HUES48 (cell line): Measurements from ENCODE around the gene PRTFDC1.

ENCODE experiments used
- H3K27ac ChIP-seq: one replicate; pipeline ENCODE4 v1.7.0; 2013; ENCODE audit warnings: low read depth, low read length, inconsistent platforms
- H3K27me3 ChIP-seq: 2 replicates; pipeline ENCODE4 v1.6.1; 2013; ENCODE audit warnings: mild to moderate bottlenecking, low read length; ENCODE audit not compliant: control insufficient read depth, insufficient read depth
- H3K36me3 ChIP-seq: 2 replicates; pipeline ENCODE4 v1.6.1; 2013; ENCODE audit warnings: low read length; ENCODE audit not compliant: control insufficient read depth, insufficient read depth
- H3K4me1 ChIP-seq: 2 replicates; pipeline ENCODE4 v1.6.1; 2013; ENCODE audit warnings: mild to moderate bottlenecking, low read length; ENCODE audit not compliant: control insufficient read depth, insufficient read depth
- H3K4me3 ChIP-seq: 2 replicates; pipeline ENCODE4 v1.5.1; 2013; ENCODE audit warnings: mild to moderate bottlenecking, low read depth, low read length
- H3K9ac ChIP-seq: 2 replicates; pipeline ENCODE4 v1.6.1; 2013; ENCODE audit warnings: mild to moderate bottlenecking, low read depth, low read length, moderate library complexity
- H3K9me3 ChIP-seq: 2 replicates; pipeline ENCODE4 v1.6.1; 2013; ENCODE audit warnings: low read length; ENCODE audit not compliant: control insufficient read depth, insufficient read depth

PRTFDC1 gene

DNA sequence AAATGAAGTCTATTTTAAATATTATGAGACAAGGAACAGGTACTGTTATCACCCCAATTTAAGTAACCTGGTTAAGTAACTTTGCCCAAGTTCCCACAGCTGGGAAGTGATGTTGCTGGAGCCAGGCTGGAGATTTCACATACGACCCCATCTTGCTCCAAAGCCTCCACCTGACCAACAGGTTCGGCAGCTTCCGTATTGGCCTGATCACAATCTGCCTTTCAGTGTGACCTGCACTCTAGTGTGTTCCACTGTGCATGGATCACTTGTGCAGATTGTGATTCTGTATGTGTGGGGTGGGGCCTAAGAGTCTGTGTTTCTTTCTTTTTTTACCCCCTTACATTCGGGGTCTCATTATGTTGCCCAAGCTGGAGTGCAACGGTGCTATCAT is 66.1 kb downstream of the PRTFDC1 start:
- peaks cover 15% of the 10 kb centered on the region for H3K4me1 ChIP-seq
- no peaks in the 10 kb centered on the region for H3K27me3 ChIP-seq
- no peak overlapping the region for H3K4me3 ChIP-seq
- no peak overlapping the region for H3K9ac ChIP-seq
- no peaks in the 10 kb centered on the region for H3K9me3 ChIP-seq
- H3K36me3 ChIP-seq, result no peaks in the 10 kb centered on the region
- no peak overlapping the region for H3K27ac ChIP-seq

DNA sequence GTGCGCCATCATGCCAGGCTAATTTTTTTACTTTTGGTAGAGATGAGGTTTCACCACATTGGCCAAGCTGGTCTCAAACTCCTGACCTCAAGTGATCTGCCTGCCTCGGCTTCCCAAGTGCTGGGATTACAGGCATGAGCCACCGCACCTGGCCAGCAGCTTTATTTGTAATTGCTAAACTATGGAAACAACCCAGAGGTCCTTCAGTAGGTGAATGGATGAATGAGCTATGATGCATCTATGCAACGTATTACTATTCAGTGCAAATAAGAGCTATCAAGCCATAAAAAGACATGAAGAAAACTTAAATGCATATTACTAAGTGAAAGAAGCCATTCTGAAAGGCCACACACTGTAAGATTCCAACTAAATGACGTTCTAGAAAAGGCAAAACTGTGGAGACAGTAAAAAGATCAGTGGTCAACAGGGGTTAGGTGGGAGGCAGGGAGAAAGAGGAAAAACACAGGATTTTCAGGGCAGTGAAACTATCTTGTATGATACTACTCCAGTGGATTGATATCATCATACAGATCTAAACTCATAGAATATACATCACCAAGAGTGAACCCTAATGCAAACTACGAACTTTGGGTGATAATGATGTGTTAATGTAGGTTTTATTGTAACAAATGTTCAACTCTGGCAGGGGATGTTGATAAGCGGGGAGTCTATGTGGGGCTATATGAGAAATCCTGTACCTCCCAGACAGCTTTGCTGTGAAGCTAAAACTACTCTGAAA is 66.7 kb downstream of the PRTFDC1 start:
- H3K36me3 ChIP-seq, result no peaks in the 10 kb centered on the region
- H3K9ac ChIP-seq, result no peak overlapping the region
- no peak overlapping the region for H3K27ac ChIP-seq
- H3K4me1 ChIP-seq, result peaks cover 15% of the 10 kb centered on the region
- no peaks in the 10 kb centered on the region for H3K27me3 ChIP-seq
- H3K9me3 ChIP-seq, result no peaks in the 10 kb centered on the region
- H3K4me3 ChIP-seq, result no peak overlapping the region

DNA sequence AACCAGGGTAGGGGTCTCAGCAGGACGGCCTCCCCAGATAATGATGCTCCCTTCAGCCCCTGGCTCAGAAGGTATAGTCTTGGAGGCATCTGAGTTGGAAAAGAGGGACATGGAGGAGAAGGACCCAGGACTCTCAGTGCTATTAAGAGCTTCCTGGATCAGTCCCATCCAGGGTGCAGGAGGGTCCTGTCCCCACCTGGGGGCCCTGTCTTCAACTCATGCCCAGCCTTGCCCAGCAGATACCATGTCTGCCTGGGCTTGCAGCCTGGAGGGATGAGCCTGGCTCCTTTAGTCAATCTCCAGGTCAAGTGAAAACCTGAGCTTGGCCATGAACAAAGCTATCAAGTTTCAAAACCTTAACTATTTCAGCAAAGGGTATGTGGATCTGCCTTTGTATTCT is 67.6 kb downstream of the PRTFDC1 start:
- no peak overlapping the region for H3K9ac ChIP-seq
- no peak overlapping the region for H3K27ac ChIP-seq
- no peaks in the 10 kb centered on the region for H3K9me3 ChIP-seq
- H3K4me1 ChIP-seq, result peaks cover 15% of the 10 kb centered on the region
- no peak overlapping the region for H3K4me3 ChIP-seq
- H3K27me3 ChIP-seq, result no peaks in the 10 kb centered on the region
- H3K36me3 ChIP-seq, result no peaks in the 10 kb centered on the region

DNA sequence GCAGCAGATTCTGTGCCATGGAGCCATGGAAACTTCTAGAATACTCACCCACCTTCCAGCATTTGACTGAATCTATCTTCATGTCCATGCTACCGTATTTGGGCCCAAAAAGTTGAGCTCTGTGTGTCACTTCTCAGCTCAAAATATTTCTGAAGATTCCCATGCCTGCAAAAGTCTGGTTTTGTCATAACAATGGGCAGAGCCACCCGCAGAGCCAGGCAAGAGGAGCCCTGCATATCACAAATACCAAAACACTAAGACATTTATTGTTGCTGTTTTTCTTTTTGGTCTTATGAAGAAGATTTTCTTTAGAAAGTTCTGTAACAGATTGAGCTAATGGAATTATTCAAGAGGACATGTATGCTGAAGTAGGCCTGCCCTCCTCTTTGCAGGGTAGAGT is 68.1 kb downstream of the PRTFDC1 start:
- no peaks in the 10 kb centered on the region for H3K36me3 ChIP-seq
- H3K4me1 ChIP-seq, result peaks cover 15% of the 10 kb centered on the region
- no peaks in the 10 kb centered on the region for H3K27me3 ChIP-seq
- no peaks in the 10 kb centered on the region for H3K9me3 ChIP-seq
- H3K4me3 ChIP-seq, result no peak overlapping the region
- no peak overlapping the region for H3K27ac ChIP-seq
- no peak overlapping the region for H3K9ac ChIP-seq

DNA sequence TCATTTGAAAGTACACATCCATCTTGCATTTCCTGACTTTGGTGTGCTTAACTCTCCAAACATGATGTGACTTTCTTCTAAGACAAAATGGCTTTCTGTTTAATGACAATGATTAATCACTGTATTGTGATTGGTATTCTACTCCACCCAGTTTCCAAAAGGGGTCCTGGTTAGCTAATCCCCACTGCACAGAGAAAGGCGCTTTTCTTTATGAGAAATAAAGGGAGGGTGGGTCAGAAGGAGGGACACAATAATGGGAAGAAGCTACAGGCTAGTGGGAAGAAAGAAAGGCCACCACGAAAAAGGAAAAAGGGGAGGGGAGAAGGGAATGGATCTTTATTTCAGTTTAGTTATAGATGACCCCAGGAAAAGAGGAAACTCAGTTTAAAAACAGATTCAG is 69.2 kb downstream of the PRTFDC1 start:
- H3K36me3 ChIP-seq, result no peaks in the 10 kb centered on the region
- no peak overlapping the region for H3K4me3 ChIP-seq
- H3K9me3 ChIP-seq, result no peaks in the 10 kb centered on the region
- H3K27ac ChIP-seq, result no peak overlapping the region
- H3K9ac ChIP-seq, result no peak overlapping the region
- H3K4me1 ChIP-seq, result peaks cover 21% of the 10 kb centered on the region
- H3K27me3 ChIP-seq, result no peaks in the 10 kb centered on the region

DNA sequence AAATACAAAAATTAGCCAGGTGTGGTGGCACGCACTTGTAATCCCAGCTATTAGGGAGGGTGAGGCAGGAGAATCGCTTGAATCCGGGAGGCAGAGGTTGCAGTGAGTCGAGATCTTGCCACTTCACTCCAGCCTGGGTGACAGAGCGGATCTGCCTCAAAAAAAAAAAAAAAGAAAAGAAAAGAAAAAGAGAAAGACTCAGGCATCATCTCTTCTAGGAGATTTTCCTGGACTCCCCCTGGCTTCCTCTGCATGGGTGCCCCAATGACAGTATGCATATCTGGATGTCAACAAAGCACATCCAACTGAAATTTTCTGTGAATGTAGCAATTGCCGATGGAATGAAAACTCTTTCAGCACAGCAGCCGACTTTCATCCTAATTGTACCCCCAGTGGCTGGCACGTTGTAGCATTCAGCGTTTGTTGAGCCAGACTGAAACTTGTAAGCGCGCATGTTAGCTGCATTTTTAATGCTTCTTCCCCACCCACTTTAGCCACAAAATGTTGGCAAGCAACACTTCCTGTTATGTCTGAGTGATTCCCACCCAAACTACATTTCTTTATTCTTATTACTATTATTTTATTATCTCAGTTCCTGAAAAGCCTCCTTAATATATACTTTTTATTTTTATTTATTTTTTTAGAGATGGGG is 70.2 kb downstream of the PRTFDC1 start:
- no peaks in the 10 kb centered on the region for H3K27me3 ChIP-seq
- no peak overlapping the region for H3K4me3 ChIP-seq
- no peaks in the 10 kb centered on the region for H3K36me3 ChIP-seq
- H3K4me1 ChIP-seq, result peaks cover 21% of the 10 kb centered on the region
- H3K9ac ChIP-seq, result no peak overlapping the region
- no peak overlapping the region for H3K27ac ChIP-seq
- no peaks in the 10 kb centered on the region for H3K9me3 ChIP-seq

DNA sequence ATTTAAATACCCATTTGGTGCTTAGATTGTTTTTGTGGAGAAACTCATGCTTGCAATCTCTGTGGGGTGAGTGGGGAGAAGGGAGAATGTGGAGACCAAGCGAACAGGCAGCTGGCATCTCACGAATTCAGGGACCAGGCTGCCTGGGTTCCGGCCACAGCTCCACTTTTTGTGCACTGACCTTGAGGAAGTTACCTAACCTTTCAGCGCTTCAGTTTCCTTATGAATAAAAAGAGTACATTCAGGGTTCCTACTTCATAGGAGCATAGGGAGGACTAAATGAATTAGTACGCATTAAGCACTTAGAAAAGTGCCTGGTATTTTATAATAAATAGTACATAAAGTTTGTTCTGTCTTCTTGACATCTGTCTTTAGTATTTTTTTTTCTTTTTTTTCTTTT is 72.5 kb downstream of the PRTFDC1 start:
- H3K27ac ChIP-seq, result no peak overlapping the region
- peaks cover 18% of the 10 kb centered on the region for H3K4me1 ChIP-seq
- no peaks in the 10 kb centered on the region for H3K36me3 ChIP-seq
- H3K9me3 ChIP-seq, result no peaks in the 10 kb centered on the region
- no peak overlapping the region for H3K4me3 ChIP-seq
- no peak overlapping the region for H3K9ac ChIP-seq
- no peaks in the 10 kb centered on the region for H3K27me3 ChIP-seq

DNA sequence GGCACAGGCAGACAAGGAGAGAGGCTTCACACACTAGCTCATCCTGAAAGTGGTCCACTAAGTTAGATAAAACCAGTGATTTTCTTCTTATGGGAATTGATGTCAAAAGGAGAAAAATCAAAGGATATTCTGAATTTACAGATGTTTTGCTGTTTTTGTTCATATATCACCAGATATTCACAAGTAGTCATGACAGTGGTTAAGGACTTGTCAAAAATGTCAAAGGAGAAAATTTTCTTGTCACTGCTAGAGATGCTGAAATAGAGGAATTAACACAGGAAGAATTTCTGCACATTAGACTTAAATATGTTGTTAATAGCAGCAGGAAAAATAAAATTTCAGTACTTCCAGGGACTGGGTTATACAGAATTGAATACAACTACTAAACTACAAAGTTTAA is 78.3 kb downstream of the PRTFDC1 start:
- no peak overlapping the region for H3K27ac ChIP-seq
- no peaks in the 10 kb centered on the region for H3K27me3 ChIP-seq
- H3K9ac ChIP-seq, result no peak overlapping the region
- no peaks in the 10 kb centered on the region for H3K9me3 ChIP-seq
- H3K4me3 ChIP-seq, result no peak overlapping the region
- 0 out of 2 replicates have a peak, but pooled peaks cover 11% of the 10 kb centered on the region for H3K4me1 ChIP-seq
- H3K36me3 ChIP-seq, result no peaks in the 10 kb centered on the region

DNA sequence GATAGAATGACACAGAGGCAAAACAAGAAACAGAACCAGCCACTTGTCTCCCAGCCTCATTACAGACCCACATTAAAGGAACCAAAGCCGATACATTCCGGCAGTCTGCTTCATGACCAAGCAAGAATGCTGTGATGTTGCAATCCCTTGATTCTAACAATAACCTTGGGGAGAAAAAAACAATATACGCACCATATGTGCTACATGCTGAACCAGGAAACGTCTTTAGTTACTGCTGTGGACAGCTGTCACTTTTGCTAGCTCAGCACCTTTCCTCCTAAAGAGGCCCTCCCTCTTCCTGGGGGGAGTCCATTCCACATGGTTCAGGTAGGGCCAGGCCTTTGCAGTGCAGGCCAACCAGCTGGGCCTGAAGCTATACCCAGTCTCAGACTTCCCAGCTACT is 79.1 kb downstream of the PRTFDC1 start:
- Histone ChIP-seq H3K9me3 (no peaks in the 10 kb centered on the region), H3K36me3 (no peaks in the 10 kb centered on the region), H3K27me3 (no peaks in the 10 kb centered on the region), H3K4me1 (0 out of 2 replicates have a peak, but pooled peaks cover 8% of the 10 kb centered on the region), H3K27ac (peak overlapping the region; percentile 28), H3K4me3 (no peak overlapping the region), H3K9ac (no peak overlapping the region)

DNA sequence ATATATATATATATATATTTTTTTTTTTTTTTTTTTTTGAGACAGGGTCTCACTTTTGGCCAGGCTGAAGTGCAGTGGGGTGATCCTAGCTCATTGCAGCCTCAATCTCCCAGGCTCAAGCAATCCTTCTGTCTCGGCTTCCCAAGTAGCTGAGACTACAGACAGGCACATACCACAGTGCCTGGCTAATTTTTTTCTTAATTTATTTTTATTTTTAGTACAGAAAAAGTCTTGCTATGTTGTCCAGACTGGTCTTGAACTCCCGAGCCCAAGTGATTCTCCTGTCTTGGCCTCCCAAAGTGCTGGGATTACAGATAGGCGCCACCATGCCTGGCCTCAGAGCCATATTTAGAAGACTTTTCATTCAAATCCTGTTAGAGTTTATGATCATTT is 79.6 kb downstream of the PRTFDC1 start:
- Histone ChIP-seq H3K36me3 (no peaks in the 10 kb centered on the region), H3K27me3 (no peaks in the 10 kb centered on the region), H3K27ac (no peak overlapping the region), H3K9ac (no peak overlapping the region), H3K4me1 (0 out of 2 replicates have a peak, but pooled peaks cover 7% of the 10 kb centered on the region), H3K9me3 (no peaks in the 10 kb centered on the region), H3K4me3 (no peak overlapping the region)

DNA sequence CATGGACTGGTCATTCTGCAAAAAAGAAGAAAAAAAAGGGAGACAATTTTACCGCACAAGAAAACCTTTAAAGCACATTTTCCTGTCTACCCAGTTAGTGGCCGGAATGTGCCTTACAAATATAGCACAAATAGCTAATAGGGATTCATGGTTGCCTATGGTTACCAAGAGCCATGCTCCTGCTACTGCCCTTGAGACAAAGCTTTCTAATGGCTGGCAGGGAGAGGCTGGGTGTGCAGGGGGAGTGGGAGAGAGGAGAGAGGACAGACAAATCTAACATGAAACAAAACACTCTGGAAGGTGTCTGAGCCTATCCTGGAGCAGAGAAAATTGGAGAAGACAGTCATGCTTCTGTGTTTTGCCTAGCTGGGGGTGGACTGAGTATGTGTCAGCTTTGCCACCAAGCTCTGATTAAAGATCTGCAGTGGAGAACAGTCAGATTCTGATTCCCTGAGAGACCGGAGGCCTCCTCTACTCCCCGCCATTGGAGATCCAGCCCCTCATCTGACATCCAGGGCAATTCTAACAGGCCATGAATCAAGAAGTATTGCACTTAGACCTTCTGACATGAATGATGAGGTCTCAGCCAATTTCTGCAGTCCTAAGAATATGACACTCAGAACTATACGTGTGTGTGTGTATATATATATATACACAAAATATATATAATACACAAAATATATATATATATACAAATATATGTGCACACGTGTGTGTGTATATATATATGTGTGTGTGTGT is 80.2 kb downstream of the PRTFDC1 start:
- no peaks in the 10 kb centered on the region for H3K36me3 ChIP-seq
- H3K27me3 ChIP-seq, result no peaks in the 10 kb centered on the region
- no peak overlapping the region for H3K9ac ChIP-seq
- no peak overlapping the region for H3K27ac ChIP-seq
- no peak overlapping the region for H3K4me3 ChIP-seq
- H3K4me1 ChIP-seq, result peaks cover 9% of the 10 kb centered on the region
- no peaks in the 10 kb centered on the region for H3K9me3 ChIP-seq
